ENCODE measurements around the gene LY6G5B. TPM values are rescaled to one million over a fixed set of nuclear protein-coding genes. Genes with fewer than 3 reads are reported as not detected.
A peak's percentile ranks its signal among the peaks of the same experiment; 100 is the strongest.

LY6G5B gene
- total RNA-seq, 2 experiments from 2014 or later, result 27.0 to 28.0 TPM

- no peaks in the 10 kb centered on the region for H3K27me3 Mint-ChIP-seq
- peaks cover 40% of the 10 kb centered on the region for H3K36me3 ChIP-seq (ENCODE audit: insufficient read depth, low read length)
- POLR2A ChIA-PET, result interaction anchor here (0.6 to 4.9 kb wide), 10 partner anchors 23 to 1058 kb away, joined by 3 to 46 read pairs (median 4); partner anchors contain the start of genes BAG6, C6orf47, DDX39B and GPANK1
- H3K27me3 ChIP-seq (ENCODE audit: control insufficient read depth in 1 of 2, insufficient read depth in 2 of 2, low read length in 2 of 2), result no peaks in the 10 kb centered on the region
- H3K4me1 Mint-ChIP-seq (ENCODE audit: low read depth), result peaks cover 37% of the 10 kb centered on the region
- ATAC-seq (ENCODE audit: poor library complexity) (no peak), DNase-seq (no peak)
- H3K27ac ChIP-seq (ENCODE audit: low read depth in 1 of 2, low read length in 2 of 2), result peak overlapping the region; percentile 89 to 97
- TF ChIP-seq, protein P1, sequence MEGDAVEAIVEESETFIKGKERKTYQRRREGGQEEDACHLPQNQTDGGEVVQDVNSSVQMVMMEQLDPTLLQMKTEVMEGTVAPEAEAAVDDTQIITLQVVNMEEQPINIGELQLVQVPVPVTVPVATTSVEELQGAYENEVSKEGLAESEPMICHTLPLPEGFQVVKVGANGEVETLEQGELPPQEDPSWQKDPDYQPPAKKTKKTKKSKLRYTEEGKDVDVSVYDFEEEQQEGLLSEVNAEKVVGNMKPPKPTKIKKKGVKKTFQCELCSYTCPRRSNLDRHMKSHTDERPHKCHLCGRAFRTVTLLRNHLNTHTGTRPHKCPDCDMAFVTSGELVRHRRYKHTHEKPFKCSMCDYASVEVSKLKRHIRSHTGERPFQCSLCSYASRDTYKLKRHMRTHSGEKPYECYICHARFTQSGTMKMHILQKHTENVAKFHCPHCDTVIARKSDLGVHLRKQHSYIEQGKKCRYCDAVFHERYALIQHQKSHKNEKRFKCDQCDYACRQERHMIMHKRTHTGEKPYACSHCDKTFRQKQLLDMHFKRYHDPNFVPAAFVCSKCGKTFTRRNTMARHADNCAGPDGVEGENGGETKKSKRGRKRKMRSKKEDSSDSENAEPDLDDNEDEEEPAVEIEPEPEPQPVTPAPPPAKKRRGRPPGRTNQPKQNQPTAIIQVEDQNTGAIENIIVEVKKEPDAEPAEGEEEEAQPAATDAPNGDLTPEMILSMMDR (IDR thresholded peaks at IDR 0.05), result no peak
- no peaks in the 10 kb centered on the region for H3K9me3 Mint-ChIP-seq
- H3K9me3 ChIP-seq (ENCODE audit: control insufficient read depth in 1 of 2, insufficient read depth in 1 of 2, low read length in 2 of 2), result no peaks in the 10 kb centered on the region
- peak overlapping the region; percentile 92 for H3K27ac Mint-ChIP-seq
- CTCF ChIA-PET, result interaction anchor here (1.4 kb wide), 1 partner anchor 30 kb away, joined by 8 read pairs; the partner anchor contains the start of gene BAG6
- H3K4me1 ChIP-seq (ENCODE audit: insufficient read depth, low read length), result peaks cover 32% of the 10 kb centered on the region
- H3K4me3 Mint-ChIP-seq, result peak overlapping the region; percentile 93
- intact Hi-C loops (cut with DNase I, micrococcal nuclease), result loop anchor here (2.0 kb wide), 3 partner anchors 39 to 75 kb away; partner anchors contain the start of genes ATP6V1G2 (in 1 of the 2), C6orf47 (in 1 of the 2), GPANK1 (in 1 of the 2) and NFKBIL1 (in 1 of the 2)
- peak overlapping the region; percentile 74 for H3K4me3 ChIP-seq (ENCODE audit: low read length)
- H3K36me3 Mint-ChIP-seq (ENCODE audit: low read depth), result peaks cover 53% of the 10 kb centered on the region
These were observed 48.3 kb upstream of the LY6G5B start for GRCh38 chr6:31621320-31621939.

GRCh38 chr6:31621991-31622390 is 47.8 kb upstream of the LY6G5B start:
- H3K27me3 ChIP-seq (ENCODE audit: control insufficient read depth in 1 of 2, insufficient read depth in 2 of 2, low read length in 2 of 2), result no peaks in the 10 kb centered on the region
- ATAC-seq (ENCODE audit: poor library complexity), result no peak
- POLR2A ChIA-PET, result interaction anchor here (1.0 to 4.9 kb wide), 9 partner anchors 24 to 276 kb away, joined by 3 to 46 read pairs (median 4); partner anchors contain the start of genes BAG6, C6orf47, DDX39B and GPANK1
- H3K36me3 ChIP-seq (ENCODE audit: insufficient read depth, low read length), result peaks cover 46% of the 10 kb centered on the region
- no peaks in the 10 kb centered on the region for H3K9me3 Mint-ChIP-seq
- peak overlapping the region in 1 of 2 donors; percentile 89 for H3K27ac ChIP-seq (ENCODE audit: low read depth in 1 of 2, low read length in 2 of 2)
- TF ChIP-seq, protein P1 (IDR thresholded peaks at IDR 0.05), result no peak
- H3K27ac Mint-ChIP-seq, result peak overlapping the region; percentile 92
- DNase-seq, result no peak
- no peaks in the 10 kb centered on the region for H3K27me3 Mint-ChIP-seq
- intact Hi-C loops (cut with DNase I, micrococcal nuclease), result loop anchor here (2.0 kb wide), 3 partner anchors 39 to 75 kb away; partner anchors contain the start of genes ATP6V1G2 (in 1 of the 2), C6orf47 (in 1 of the 2), GPANK1 (in 1 of the 2) and NFKBIL1 (in 1 of the 2)
- peaks cover 27% of the 10 kb centered on the region for H3K4me1 ChIP-seq (ENCODE audit: insufficient read depth, low read length)
- peaks cover 59% of the 10 kb centered on the region for H3K36me3 Mint-ChIP-seq (ENCODE audit: low read depth)
- H3K4me3 ChIP-seq (ENCODE audit: low read length), result no peak overlapping the region
- peak overlapping the region; percentile 93 for H3K4me3 Mint-ChIP-seq
- no peaks in the 10 kb centered on the region for H3K9me3 ChIP-seq (ENCODE audit: control insufficient read depth in 1 of 2, insufficient read depth in 1 of 2, low read length in 2 of 2)
- CTCF ChIA-PET, result interaction anchor here (1.3 to 1.4 kb wide), 3 partner anchors 14 to 148 kb away, joined by 3 to 8 read pairs (median 4); partner anchors contain the start of gene BAG6
- H3K4me1 Mint-ChIP-seq (ENCODE audit: low read depth), result peaks cover 32% of the 10 kb centered on the region

DNA sequence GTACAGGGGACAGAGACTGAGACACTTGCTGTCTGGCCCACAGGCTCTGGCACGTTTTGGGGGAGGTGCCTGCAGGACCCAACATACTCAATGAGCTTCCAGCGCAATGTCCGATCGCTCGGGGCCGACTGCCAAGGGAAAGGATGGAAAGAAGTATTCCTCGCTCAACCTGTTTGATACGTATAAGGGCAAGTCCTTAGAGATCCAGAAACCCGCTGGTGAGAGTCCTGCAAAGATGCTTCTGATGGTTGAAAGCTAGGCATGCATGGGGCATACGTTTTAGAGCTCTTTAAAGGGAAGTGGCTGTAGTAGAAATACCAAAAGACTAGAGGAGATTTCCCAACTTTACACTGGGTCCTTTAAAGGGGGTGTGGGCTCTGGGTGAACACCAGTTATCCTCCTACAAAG is 47.1 kb upstream of the LY6G5B start:
- Histone ChIP-seq H3K4me1 (ENCODE audit: insufficient read depth, low read length) (peaks cover 27% of the 10 kb centered on the region), H3K9me3 (ENCODE audit: control insufficient read depth in 1 of 2, insufficient read depth in 1 of 2, low read length in 2 of 2) (no peaks in the 10 kb centered on the region), H3K36me3 (ENCODE audit: insufficient read depth, low read length) (peaks cover 53% of the 10 kb centered on the region), H3K27ac (ENCODE audit: low read depth in 1 of 2, low read length in 2 of 2) (peak overlapping the region in 1 of 2 donors; percentile 89), H3K4me3 (ENCODE audit: low read length) (no peak overlapping the region), H3K27me3 (ENCODE audit: control insufficient read depth in 1 of 2, insufficient read depth in 2 of 2, low read length in 2 of 2) (no peaks in the 10 kb centered on the region)
- TF ChIP-seq, protein P1 (IDR thresholded peaks at IDR 0.05), result no peak
- ChIA-PET CTCF (interaction anchor here (1.3 to 1.4 kb wide), 3 partner anchors 13 to 147 kb away, joined by 3 to 8 read pairs (median 4); partner anchors contain the start of gene BAG6), POLR2A (interaction anchor here (1.0 to 4.9 kb wide), 7 partner anchors 24 to 128 kb away, joined by 3 to 46 read pairs (median 6); partner anchors contain the start of genes BAG6, C6orf47, DDX39B and GPANK1)
- peaks cover 29% of the 10 kb centered on the region for H3K4me1 Mint-ChIP-seq (ENCODE audit: low read depth)
- peak overlapping the region; percentile 93 for H3K4me3 Mint-ChIP-seq
- no peak for ATAC-seq (ENCODE audit: poor library complexity)
- no peaks in the 10 kb centered on the region for H3K9me3 Mint-ChIP-seq
- DNase-seq, result no peak
- intact Hi-C loops (cut with DNase I, micrococcal nuclease), result no loop called here
- H3K36me3 Mint-ChIP-seq (ENCODE audit: low read depth), result peaks cover 66% of the 10 kb centered on the region
- no peaks in the 10 kb centered on the region for H3K27me3 Mint-ChIP-seq
- H3K27ac Mint-ChIP-seq, result peak overlapping the region; percentile 92
